Esophagus muscularis mucosa (tissue), 4 donors: ENCODE data around the gene STOM. TPM values are rescaled to one million over a fixed set of nuclear protein-coding genes. Genes with fewer than 3 reads are reported as not detected.

Experiments
- DNase-seq: peaks from one replicate; pipeline ENCODE4 v3.0.0-alpha.2; 2017; ENCODE audit errors: extremely low spot score
- H3K27ac ChIP-seq, 4 donors: fragments of 200-600 bp; sonication (generic); replicated peaks in 1 of 4; 1 replicate in 3 of 4; 2 replicates in 1 of 4; pipeline ENCODE4 v1.5.1; 2016 to 2019; ENCODE audit warnings: mild to moderate bottlenecking in 1 of 4
- H3K27me3 ChIP-seq, 4 donors: fragments of 200-600 bp; sonication (generic); one replicate each; pipeline versions ENCODE4 v1.5.1 to v1.6.0; 2016 to 2019
- H3K36me3 ChIP-seq, 4 donors: fragments of 200-600 bp; sonication (generic); one replicate each; pipeline ENCODE4 v1.5.1; 2016 to 2019
- H3K4me1 ChIP-seq, 4 donors: fragments of 200-600 bp; sonication (generic); one replicate each; pipeline ENCODE4 v1.5.1; 2016 to 2019
- H3K4me3 ChIP-seq, 4 donors: fragments of 200-600 bp; sonication (generic); 1 replicate in 2 of 4; 2 replicates in 2 of 4; pipeline ENCODE4 v1.5.1; 2016 to 2019; ENCODE audit warnings: mild to moderate bottlenecking in 4 of 4, moderate library complexity in 1 of 4
- H3K9me3 ChIP-seq, 4 donors: fragments of 200-600 bp; sonication (generic); 1 replicate in 3 of 4; 2 replicates in 1 of 4; pipeline ENCODE4 v1.5.1; 2016 to 2019
- EP300 ChIP-seq: sonication (generic); formaldehyde crosslinking; IDR thresholded peaks from one replicate; pipeline ENCODE4 v1.6.1; 2017; ENCODE audit warnings: antibody characterized with exemption
- POLR2A ChIP-seq: fragments of 450-650 bp; IDR thresholded peaks from one replicate; pipeline ENCODE4 v1.6.1; 2017; ENCODE audit warnings: antibody characterized with exemption, moderate library complexity, mild to moderate bottlenecking, low read depth
- POLR2AphosphoS5 ChIP-seq, 2 donors: sonication (generic); formaldehyde crosslinking; IDR thresholded peaks; one replicate each; pipeline ENCODE4 v1.6.1; 2017; ENCODE audit warnings: antibody characterized with exemption in 2 of 2
- WGBS: methylation state at CpG from one replicate; pipeline ENCODE4 v1.1.5; 2018; 5-methylcytosine and 5-hydroxymethylcytosine counted together
- intact Hi-C: fragments of 100-400 bp; cut with DNase I; formaldehyde crosslinking; loops from one replicate; pipeline ENCODE4 v1.15.1; 2023
- total RNA-seq, 4 donors: library from RNA; depleted of rRNA; stranded (reverse); fragments of >200 nt; gene quantifications; one replicate each; pipeline versions ENCODE4 v1.1.0 to v1.2.1, GENCODE V29; 2016
- TF ChIP-seq, protein P1 (sequence below), 3 experiments: fragments of 200-600 bp in 2 of 3; fragments of 450-650 bp in 1 of 3; sonication (generic) in 2 of 3; IDR thresholded peaks; one replicate each; pipeline ENCODE4 v1.5.1; 2017 to 2019; ENCODE audit warnings: antibody characterized with exemption in 3 of 3, mild to moderate bottlenecking in 2 of 3, moderate library complexity in 1 of 3

The STOM gene
- total RNA-seq, 4 donors from 2014 or later = 250 to 554 (median 444) TPM

- Histone ChIP-seq H3K27ac (peak overlapping the region; percentile 49 to 99 (median 59)), H3K4me1 (peaks cover 38 to 99% (median 90%) of the 10 kb centered on the region in 4 donors), H3K4me3 (no peak overlapping the region), H3K27me3 (no peaks in the 10 kb centered on the region), H3K9me3 (no peaks in the 10 kb centered on the region), H3K36me3 (peaks cover 89 to 100% (median 98%) of the 10 kb centered on the region in 4 donors)
- intact Hi-C loops = no loop called here
- TF ChIP-seq, protein P1, sequence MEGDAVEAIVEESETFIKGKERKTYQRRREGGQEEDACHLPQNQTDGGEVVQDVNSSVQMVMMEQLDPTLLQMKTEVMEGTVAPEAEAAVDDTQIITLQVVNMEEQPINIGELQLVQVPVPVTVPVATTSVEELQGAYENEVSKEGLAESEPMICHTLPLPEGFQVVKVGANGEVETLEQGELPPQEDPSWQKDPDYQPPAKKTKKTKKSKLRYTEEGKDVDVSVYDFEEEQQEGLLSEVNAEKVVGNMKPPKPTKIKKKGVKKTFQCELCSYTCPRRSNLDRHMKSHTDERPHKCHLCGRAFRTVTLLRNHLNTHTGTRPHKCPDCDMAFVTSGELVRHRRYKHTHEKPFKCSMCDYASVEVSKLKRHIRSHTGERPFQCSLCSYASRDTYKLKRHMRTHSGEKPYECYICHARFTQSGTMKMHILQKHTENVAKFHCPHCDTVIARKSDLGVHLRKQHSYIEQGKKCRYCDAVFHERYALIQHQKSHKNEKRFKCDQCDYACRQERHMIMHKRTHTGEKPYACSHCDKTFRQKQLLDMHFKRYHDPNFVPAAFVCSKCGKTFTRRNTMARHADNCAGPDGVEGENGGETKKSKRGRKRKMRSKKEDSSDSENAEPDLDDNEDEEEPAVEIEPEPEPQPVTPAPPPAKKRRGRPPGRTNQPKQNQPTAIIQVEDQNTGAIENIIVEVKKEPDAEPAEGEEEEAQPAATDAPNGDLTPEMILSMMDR (IDR thresholded peaks at IDR 0.05) = no peak
- TF ChIP-seq EP300 (no peak), POLR2A (no peak), POLR2AphosphoS5 (IDR thresholded peaks at IDR 0.05) (no peak)
- 89% methylated on average over 13 of the region's 17 CpGs for WGBS
- DNase-seq = no peak
These were observed 57.9 kb downstream of the STOM start for GRCh38 chr9:121312169-121312568.

DNA sequence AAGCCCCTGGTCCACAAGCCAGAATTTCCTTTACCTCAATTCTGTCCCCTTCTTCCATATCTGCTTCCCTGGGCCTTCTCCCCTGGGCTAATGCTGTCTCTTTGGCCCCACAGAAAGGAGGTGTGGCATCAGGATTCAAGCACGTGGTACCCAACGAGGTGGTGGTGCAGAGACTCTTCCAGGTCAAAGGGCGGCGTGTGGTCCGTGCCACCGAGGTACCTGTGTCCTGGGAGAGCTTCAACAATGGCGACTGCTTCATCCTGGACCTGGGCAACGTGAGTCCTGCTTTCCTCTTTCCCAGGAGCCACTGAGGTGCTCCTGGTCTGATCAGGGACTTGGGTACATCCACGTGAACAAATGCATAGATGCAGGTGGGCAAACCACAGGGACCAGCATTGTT is 59.5 kb downstream of the STOM start:
- 84% methylated on average over 9 of the region's 9 CpGs for WGBS
- H3K4me1 ChIP-seq = peaks cover 32 to 99% (median 88%) of the 10 kb centered on the region in 4 donors
- no peaks in the 10 kb centered on the region for H3K9me3 ChIP-seq
- no peaks in the 10 kb centered on the region for H3K27me3 ChIP-seq
- peaks cover 84 to 100% (median 98%) of the 10 kb centered on the region in 4 donors for H3K36me3 ChIP-seq
- peak overlapping the region; percentile 69 to 99 (median 82) for H3K27ac ChIP-seq
- H3K4me3 ChIP-seq = no peak overlapping the region
- intact Hi-C loops = no loop called here
- no peak for DNase-seq
- TF ChIP-seq POLR2AphosphoS5 (IDR thresholded peaks at IDR 0.05) = no peak
- TF ChIP-seq, protein P1 (IDR thresholded peaks at IDR 0.05) = no peak
- TF ChIP-seq EP300 = no peak

GRCh38 chr9:121309833-121310425 is 60.1 kb downstream of the STOM start:
- Histone ChIP-seq H3K36me3 (peaks cover 84 to 100% (median 98%) of the 10 kb centered on the region in 4 donors), H3K9me3 (no peaks in the 10 kb centered on the region), H3K4me1 (peaks cover 33 to 99% (median 88%) of the 10 kb centered on the region in 4 donors), H3K27ac (peak overlapping the region; percentile 69 to 99 (median 82)), H3K4me3 (no peak overlapping the region), H3K27me3 (no peaks in the 10 kb centered on the region)
- WGBS = 94% methylated on average over 7 of the region's 7 CpGs
- intact Hi-C loops = loop anchor here (5.0 kb wide), 1 partner anchor 98 kb away; no protein-coding TSS in a partner anchor
- TF ChIP-seq POLR2A = no peak
- TF ChIP-seq, protein P1 (IDR thresholded peaks at IDR 0.05) = no peak
- peak in 1 of 2 donors; percentile 1 for TF ChIP-seq POLR2AphosphoS5 (IDR thresholded peaks at IDR 0.05)
- TF ChIP-seq EP300 = no peak
- DNase-seq = no peak

DNA sequence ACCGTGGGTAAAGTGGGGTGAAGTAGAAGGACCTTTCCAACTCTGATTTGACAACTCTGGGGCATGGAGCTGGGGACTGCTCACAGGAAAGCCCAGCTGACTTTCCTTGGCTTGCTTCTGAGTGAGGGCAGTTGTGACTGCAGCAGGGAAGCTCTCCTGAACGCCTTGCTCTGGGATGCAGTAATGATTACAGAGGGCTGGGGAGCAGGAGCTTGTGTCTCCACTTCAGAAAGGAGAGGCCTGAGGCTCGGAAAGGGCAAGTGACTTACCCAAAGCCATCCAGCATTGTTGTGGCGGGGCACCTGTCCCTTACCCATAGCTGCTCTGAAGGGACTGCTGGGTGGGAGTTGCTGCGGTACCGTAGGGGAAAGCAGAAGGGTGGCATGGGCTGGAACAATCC is 60.9 kb downstream of the STOM start:
- 81% methylated on average over 6 of the region's 6 CpGs for WGBS
- TF ChIP-seq POLR2A (no peak), POLR2AphosphoS5 (IDR thresholded peaks at IDR 0.05) (peak in 1 of 2 donors; percentile 29)
- Histone ChIP-seq H3K27ac (peak overlapping the region; percentile 69 to 99 (median 82)), H3K27me3 (no peaks in the 10 kb centered on the region), H3K9me3 (no peaks in the 10 kb centered on the region), H3K4me3 (no peak overlapping the region), H3K4me1 (peaks cover 39 to 99% (median 91%) of the 10 kb centered on the region in 4 donors), H3K36me3 (peaks cover 84 to 100% (median 98%) of the 10 kb centered on the region in 4 donors)
- no peak for DNase-seq
- intact Hi-C loops = loop anchor here (5.0 kb wide), 1 partner anchor 97 kb away; no protein-coding TSS in a partner anchor

GRCh38 chr9:121308765-121309164 is 61.3 kb downstream of the STOM start:
- Histone ChIP-seq H3K27me3 (no peaks in the 10 kb centered on the region), H3K4me1 (peaks cover 43 to 99% (median 91%) of the 10 kb centered on the region in 4 donors), H3K36me3 (peaks cover 83 to 100% (median 98%) of the 10 kb centered on the region in 4 donors), H3K27ac (peak overlapping the region; percentile 69 to 99 (median 82)), H3K4me3 (no peak overlapping the region), H3K9me3 (no peaks in the 10 kb centered on the region)
- DNase-seq = no peak
- intact Hi-C loops = loop anchor here (5.0 kb wide), 1 partner anchor 96 kb away; no protein-coding TSS in a partner anchor
- 89% methylated on average over 5 of the region's 13 CpGs for WGBS
- TF ChIP-seq EP300 (no peak), POLR2AphosphoS5 (IDR thresholded peaks at IDR 0.05) (peak in 1 of 2 donors; percentile 43), POLR2A (no peak)
- TF ChIP-seq, protein P1 (IDR thresholded peaks at IDR 0.05) = no peak
